CD4-positive, alpha-beta T cell treated with Interleukin-4 for 1 hour (primary cell): ENCODE measurements around the gene ADGRG6.
"Not testable (repeated sequence)": the region's sequence is repeated elsewhere in the genome, so short reads cannot be mapped to it uniquely, and the experiment has no call there.

ENCODE experiments used
- DNase-seq, 2 donors: peaks; one replicate each; pipeline ENCODE4 v3.0.0-alpha.2; 2020 to 2022

The ADGRG6 gene

DNA sequence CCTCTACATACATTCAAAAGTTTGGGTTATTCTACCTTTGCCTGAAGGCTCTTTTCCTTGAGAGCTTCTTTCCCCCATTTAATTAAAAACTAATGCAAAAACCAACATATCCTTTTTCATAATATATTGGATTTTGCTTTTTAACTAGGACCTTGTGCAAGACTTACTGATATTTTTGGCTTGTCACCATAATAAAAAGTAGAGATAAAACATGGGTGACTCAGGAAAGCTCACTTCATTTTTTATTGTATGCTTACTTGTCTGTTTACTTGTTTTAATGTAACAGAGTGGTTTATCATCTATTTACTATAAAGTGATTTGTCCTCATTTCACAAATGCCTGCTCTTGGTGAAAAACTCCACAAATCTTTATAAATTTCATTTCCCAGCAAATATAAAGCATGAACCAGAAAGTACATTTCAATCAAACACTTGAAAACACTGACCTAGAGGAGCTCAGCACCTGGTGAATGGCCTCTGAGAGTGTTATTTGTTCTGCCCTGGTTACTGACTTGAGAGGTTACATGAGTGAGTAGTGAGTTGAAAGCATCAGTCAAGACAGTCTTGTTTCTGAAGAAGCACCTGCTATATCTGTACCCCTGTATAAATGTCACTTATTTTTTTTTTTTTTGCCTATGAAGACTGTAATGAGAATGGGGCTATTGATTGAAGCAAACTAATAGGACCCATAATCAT lies 20.8 kb downstream of the ADGRG6 start:
- no peak for DNase-seq

DNA sequence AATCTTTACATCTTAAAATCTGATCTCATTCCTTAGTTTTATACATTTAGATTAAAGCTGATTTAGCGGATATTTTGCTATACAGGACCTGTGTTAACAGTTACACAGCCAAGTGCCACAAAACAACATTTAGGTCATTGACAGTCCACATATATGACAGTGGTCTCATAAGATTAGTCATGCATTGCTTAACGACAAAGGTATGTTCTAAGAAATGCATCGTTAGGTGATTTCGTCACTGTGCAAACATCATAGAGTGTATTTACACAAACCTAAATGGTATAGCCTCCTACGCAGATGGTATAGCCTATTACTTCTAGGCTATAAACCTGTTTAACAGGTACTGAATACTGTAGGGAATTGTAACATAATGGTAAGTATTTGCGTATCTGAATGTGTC lies 21.6 kb downstream of the ADGRG6 start:
- no peak for DNase-seq

DNA sequence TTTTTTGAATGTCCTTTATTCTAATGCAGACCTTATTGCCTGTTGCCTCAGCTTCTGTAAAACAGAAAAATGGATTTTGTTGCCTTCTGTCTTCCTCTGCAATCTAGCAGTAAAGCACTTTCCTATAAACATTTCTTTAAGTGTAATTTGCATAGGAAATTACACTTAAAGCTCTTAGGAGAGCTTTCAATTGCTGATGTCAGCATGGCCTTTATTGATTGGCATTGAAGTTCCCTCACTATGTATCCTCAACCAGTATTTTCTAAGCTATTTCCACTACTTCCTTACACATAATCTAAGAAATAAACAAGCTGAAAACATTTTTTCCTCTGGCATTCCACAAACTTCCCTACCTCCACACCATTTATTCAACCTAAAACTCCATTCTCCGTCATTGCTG lies 22.3 kb downstream of the ADGRG6 start:
- DNase-seq, result no peak

GRCh38 chr6:142325111-142325510 lies 23.3 kb downstream of the ADGRG6 start:
- DNase-seq, result no peak

GRCh38 chr6:142326540-142326939 lies 24.7 kb downstream of the ADGRG6 start:
- DNase-seq, result no peak

DNA sequence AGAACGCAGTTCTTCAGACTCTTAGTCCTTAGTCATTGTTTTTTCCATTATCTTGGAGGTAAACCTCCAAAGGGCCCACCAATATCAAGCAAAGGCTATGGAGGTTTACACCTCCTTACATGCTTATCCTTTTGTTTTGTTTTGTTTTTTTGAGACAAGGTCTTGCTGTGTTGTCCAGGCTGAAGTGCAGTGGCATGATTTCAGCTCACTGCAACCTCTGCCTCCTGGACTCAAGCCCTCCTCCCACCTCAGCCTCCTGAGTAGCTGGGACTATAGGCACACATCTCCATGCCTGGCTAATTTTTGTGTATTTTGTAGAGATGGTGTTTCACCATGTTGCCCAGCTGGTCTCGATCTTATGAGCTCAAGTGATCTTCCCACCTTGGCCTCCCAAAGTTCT lies 26.3 kb downstream of the ADGRG6 start:
- no peak for DNase-seq

DNA sequence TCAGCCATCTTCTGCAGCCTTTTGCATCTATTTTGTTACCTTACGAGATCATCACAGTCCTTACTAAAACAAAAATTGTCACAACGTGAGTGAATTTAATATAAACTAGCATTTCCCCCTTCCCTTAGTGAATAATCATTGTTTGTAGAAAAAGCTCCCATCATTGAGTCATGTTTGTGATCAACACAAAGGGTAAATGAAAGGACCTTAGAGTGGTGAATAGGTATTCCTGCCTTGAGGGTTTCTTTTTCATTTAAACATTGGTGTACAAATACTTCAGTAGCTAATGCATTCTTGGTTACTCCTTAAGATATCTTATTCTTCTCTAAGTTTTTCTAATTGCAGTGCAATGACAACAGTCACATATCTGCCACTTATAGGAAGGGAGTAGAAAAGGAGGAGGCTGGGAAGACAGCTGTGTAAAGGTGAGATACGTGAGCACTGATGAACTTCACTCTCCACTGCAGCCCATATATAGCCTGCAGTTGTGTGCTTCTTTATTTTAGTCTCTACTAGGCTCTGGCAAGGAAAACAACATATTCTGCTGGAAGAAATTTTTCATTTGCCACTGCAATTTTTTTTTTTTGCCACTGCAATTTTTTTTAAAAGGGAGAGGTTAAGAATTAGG lies 27.8 kb downstream of the ADGRG6 start:
- no peak for DNase-seq

DNA sequence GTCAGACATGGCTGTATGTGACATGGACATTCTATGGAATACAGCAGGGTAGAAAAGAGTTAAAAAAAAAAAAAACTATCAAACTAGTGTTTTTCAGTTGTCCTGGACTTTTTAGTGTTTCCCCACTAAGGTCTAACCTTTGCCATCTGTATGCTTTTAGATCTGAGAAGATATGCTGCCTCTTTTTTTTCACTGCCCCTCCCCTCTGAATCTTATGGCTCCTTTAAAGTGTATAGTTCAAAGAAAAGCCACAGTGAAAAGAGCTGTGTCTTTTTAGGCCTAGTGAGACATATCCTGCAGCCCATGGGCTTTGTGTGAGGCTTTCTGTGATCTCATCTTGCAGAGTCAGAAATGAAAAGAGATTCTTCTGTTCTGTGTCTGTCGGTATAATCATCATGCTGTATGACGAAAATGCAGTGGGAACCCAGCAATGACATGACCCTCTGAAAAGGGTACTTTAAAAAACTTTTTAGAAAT lies 29.3 kb downstream of the ADGRG6 start:
- peak in 1 of 2 donors; percentile 8 for DNase-seq

DNA sequence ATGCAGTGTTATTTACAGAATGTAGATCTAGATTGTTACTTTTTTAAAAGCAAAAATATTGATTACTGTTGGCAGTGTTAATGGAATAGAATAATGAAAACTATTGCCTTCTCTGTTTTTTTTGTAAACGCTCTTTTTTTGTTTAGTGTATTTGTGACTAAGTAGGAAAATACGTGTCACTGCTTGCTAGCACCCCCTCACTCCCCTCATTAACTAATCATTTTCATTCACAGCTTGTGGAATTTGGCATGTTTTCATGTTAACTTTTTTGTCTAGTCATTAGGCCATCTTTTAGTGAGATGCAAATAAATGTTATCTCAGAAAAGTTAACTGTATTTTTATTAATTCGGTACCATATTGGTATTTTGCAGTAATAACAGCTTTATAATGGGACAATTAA lies 29.8 kb downstream of the ADGRG6 start:
- DNase-seq, result no peak

GRCh38 chr6:142332393-142333098 lies 30.7 kb downstream of the ADGRG6 start:
- DNase-seq, result no peak

GRCh38 chr6:142333431-142333830 lies 31.6 kb downstream of the ADGRG6 start:
- DNase-seq, result no peak

- no peak for DNase-seq
These were observed 32.5 kb downstream of the ADGRG6 start for GRCh38 chr6:142334294-142334693.

DNA sequence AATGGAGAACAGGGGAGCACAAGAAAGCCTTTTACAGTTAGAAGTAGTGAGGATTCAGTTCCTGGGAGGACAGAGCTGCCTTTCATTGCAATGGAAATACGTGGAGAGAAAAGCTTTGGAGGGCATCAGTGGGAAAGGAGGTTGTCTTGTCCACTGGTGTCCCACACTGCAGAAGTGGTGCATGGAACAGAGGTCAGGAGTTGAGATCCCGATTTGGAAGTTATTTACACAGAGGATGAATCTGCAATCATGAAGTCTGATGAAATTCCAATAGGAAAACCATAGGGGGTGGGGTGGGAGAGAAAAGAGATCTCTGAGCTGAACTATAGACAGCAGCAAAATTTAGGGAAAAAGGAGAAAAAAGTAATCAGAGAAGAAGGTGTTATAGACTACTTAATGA lies 33.6 kb downstream of the ADGRG6 start:
- no peak for DNase-seq

DNA sequence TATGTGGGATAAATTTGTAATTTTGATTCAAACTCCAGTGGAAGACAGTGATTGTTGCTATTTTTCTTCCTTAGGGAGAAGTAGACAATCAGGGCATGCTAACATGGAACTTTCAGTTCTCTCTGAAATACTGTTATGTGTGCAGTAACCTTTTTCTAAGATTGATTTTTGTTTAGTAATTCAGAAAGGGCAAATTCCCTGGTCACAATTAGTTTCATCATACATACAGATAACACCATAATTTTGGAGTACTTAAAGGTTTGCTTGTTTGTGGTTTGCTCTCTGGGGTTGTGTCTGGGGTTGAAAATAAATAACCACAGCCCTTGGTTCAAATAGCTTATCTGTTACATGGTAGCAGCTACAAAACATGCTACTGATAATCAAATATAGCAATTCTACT lies 34.4 kb downstream of the ADGRG6 start:
- no peak for DNase-seq

GRCh38 chr6:142336787-142337186 lies 35.0 kb downstream of the ADGRG6 start:
- DNase-seq, result no peak

DNA sequence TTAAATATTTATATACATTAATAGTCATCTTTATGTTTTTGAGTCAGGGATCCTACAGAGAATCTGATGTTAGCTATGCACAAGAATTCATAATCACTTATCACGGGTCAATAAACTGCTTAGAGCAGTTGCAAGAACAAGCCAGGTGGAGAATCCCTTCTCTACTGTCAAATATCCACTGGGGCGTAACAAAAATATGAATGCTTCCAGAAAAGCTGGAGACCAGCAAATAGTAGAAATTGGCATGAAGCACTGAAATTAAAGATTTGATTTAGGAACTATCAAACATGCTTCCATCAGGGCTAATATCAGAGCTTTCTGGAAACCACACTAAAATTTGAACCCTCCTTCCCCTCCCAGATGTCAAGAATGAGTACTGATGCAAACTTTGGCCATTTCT lies 37.3 kb downstream of the ADGRG6 start:
- no peak for DNase-seq

- no peak for DNase-seq
These were observed 38.3 kb downstream of the ADGRG6 start for GRCh38 chr6:142339968-142340658.

GRCh38 chr6:142341855-142342330 lies 40.1 kb downstream of the ADGRG6 start:
- DNase-seq, result no peak

GRCh38 chr6:142342986-142343385 lies 41.2 kb downstream of the ADGRG6 start:
- no peak for DNase-seq

GRCh38 chr6:142343938-142344337 lies 42.1 kb downstream of the ADGRG6 start:
- DNase-seq, result no peak

DNA sequence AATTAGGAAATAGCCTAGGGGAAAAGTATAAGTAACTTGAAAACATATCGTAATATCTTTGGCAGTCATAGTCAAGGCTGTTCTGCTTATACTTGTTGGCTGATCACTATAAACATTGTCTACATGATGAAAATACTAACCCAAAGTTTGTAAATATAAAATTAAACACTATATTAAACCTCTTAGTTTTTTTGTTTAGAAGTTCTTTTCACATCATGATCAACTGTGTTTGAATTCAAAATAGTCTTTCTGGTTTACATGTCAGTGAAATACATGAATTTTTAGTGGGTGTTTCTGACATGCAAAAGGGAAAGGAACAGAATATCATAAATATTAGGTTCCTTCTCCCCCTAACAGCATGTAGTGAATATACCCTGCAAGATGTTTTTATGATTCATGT lies 43.5 kb downstream of the ADGRG6 start:
- no peak for DNase-seq

- DNase-seq, result not testable (repeated sequence)
These were observed 44.4 kb downstream of the ADGRG6 start for GRCh38 chr6:142346166-142346565.

GRCh38 chr6:142349215-142349823 lies 47.5 kb downstream of the ADGRG6 start:
- DNase-seq, result no peak
